Stomach (tissue), 4 donors: ENCODE results near the gene KCNQ1.

Experiments
- CTCF ChIP-seq, 7 experiments: fragments of 450-650 bp in 4 of 7; fragments of 200-600 bp in 3 of 7; sonication (generic) in 3 of 7; IDR thresholded peaks; one replicate each; pipeline ENCODE4 v1.5.1; 2016 to 2019; ENCODE audit warnings: antibody characterized with exemption in 7 of 7, control low read depth in 2 of 7, mild to moderate bottlenecking in 1 of 7
- EP300 ChIP-seq: sonication (generic); formaldehyde crosslinking; IDR thresholded peaks from one replicate; pipeline ENCODE4 v1.6.1; 2017; ENCODE audit warnings: antibody characterized with exemption
- POLR2A ChIP-seq, 4 donors: fragments of 450-650 bp; IDR thresholded peaks; one replicate each; pipeline ENCODE4 v1.6.1; 2016; ENCODE audit warnings: antibody characterized with exemption in 4 of 4, control low read depth in 2 of 4, mild to moderate bottlenecking in 1 of 4, moderate library complexity in 1 of 4
- POLR2AphosphoS5 ChIP-seq, 3 donors: sonication (generic); formaldehyde crosslinking; IDR thresholded peaks; one replicate each; pipeline ENCODE4 v1.6.1; 2016; ENCODE audit warnings: antibody characterized with exemption in 3 of 3

- TF ChIP-seq CTCF (IDR thresholded peaks at IDR 0.05) (no peak), POLR2A (IDR thresholded peaks at IDR 0.05) (no peak), EP300 (no peak), POLR2AphosphoS5 (IDR thresholded peaks at IDR 0.05) (no peak)
These were observed 290.3 kb downstream of the KCNQ1 start for GRCh38 chr11:2735053-2735589.
